DND-41 (cell line): ENCODE results near the gene ARL2BP.

Experiments
- ATAC-seq: fragments of 200-7000 bp; cut with Tn5 transposase; 3 replicates; pipeline ENCODE4 v1.9.1; 2021; ENCODE audit warnings: low read depth; ENCODE audit not compliant: insufficient read depth
- DNase-seq: peaks from one replicate; pipeline ENCODE4 v3.0.0-alpha.2; 2020
- H2AFZ ChIP-seq: 2 replicates; pipeline ENCODE4 v1.6.0; 2012; ENCODE audit warnings: low read depth, low read length
- H3K27ac ChIP-seq: 2 replicates; pipeline ENCODE4 v1.5.1; 2012; ENCODE audit warnings: low read length, inconsistent platforms
- H3K27me3 ChIP-seq: fragments of 200-600 bp; sonication (generic); 2 replicates; pipeline ENCODE4 v1.6.0; 2012; ENCODE audit warnings: low read length, mild to moderate bottlenecking, inconsistent platforms; ENCODE audit not compliant: insufficient read depth, poor library complexity
- H3K36me3 ChIP-seq: 2 replicates; pipeline ENCODE4 v1.5.1; 2012; ENCODE audit warnings: low read length, inconsistent platforms; ENCODE audit not compliant: insufficient read depth
- H3K4me1 ChIP-seq: 2 replicates; pipeline ENCODE4 v1.5.1; 2012; ENCODE audit warnings: mild to moderate bottlenecking, low read length; ENCODE audit not compliant: insufficient read depth
- H3K4me2 ChIP-seq: 2 replicates; pipeline ENCODE4 v1.6.0; 2012; ENCODE audit warnings: mild to moderate bottlenecking, moderate library complexity, low read length, inconsistent platforms; ENCODE audit not compliant: insufficient read depth
- H3K4me3 ChIP-seq, 2 experiments: fragments of 200-600 bp in 1 of 2; shearing (Covaris generic) in 1 of 2; 2 replicates each; pipeline ENCODE4 v1.5.1; 2012 to 2016; ENCODE audit warnings: inconsistent platforms in 2 of 2, low read length in 2 of 2, mild to moderate bottlenecking in 2 of 2, low read depth in 1 of 2, moderate library complexity in 1 of 2
- H3K79me2 ChIP-seq: 2 replicates; pipeline ENCODE4 v1.6.0; 2012; ENCODE audit warnings: low read length, inconsistent platforms; ENCODE audit not compliant: insufficient read depth
- H3K9ac ChIP-seq: 2 replicates; pipeline ENCODE4 v1.6.0; 2012; ENCODE audit warnings: low read depth, mild to moderate bottlenecking, inconsistent platforms, low read length, moderate library complexity
- H3K9me3 ChIP-seq: 2 replicates; pipeline ENCODE4 v1.5.1; 2012; ENCODE audit warnings: low read length, moderate library complexity, mild to moderate bottlenecking, inconsistent platforms; ENCODE audit not compliant: insufficient read depth, severe bottlenecking
- H4K20me1 ChIP-seq: 2 replicates; pipeline ENCODE4 v1.6.0; 2012; ENCODE audit warnings: low read length; ENCODE audit not compliant: insufficient read depth
- CTCF ChIP-seq: IDR thresholded peaks from 2 replicates; pipeline ENCODE4 v1.5.1; 2012; ENCODE audit warnings: borderline replicate concordance, low read length, moderate library complexity, mild to moderate bottlenecking; ENCODE audit not compliant: poor library complexity, severe bottlenecking; ENCODE audit errors: extremely low read depth
- EZH2 ChIP-seq: IDR thresholded peaks from 3 replicates; pipeline ENCODE4 v1.6.1; 2012; ENCODE audit warnings: borderline replicate concordance, low read depth, mild to moderate bottlenecking, moderate library complexity, low read length, inconsistent platforms; ENCODE audit not compliant: severe bottlenecking

Gene ARL2BP

GRCh38 chr16:57297856-57298255 is 52.8 kb downstream of the ARL2BP start:
- H4K20me1 ChIP-seq = no peaks in the 10 kb centered on the region
- DNase-seq (peak; percentile 16), ATAC-seq (no peak)
- TF ChIP-seq EZH2 (no peak), CTCF (no peak)
- H3K4me2 ChIP-seq = no peak overlapping the region
- H3K9me3 ChIP-seq = no peaks in the 10 kb centered on the region
- no peaks in the 10 kb centered on the region for H3K79me2 ChIP-seq
- no peaks in the 10 kb centered on the region for H3K27me3 ChIP-seq
- peaks cover 22% of the 10 kb centered on the region for H3K4me1 ChIP-seq
- H3K36me3 ChIP-seq = no peaks in the 10 kb centered on the region
- no peak overlapping the region for H3K4me3 ChIP-seq
- H2AFZ ChIP-seq = no peak overlapping the region
- H3K9ac ChIP-seq = no peak overlapping the region
- no peak overlapping the region for H3K27ac ChIP-seq

GRCh38 chr16:57299009-57299718 is 54.1 kb downstream of the ARL2BP start:
- Histone ChIP-seq H3K27me3 (no peaks in the 10 kb centered on the region), H3K36me3 (no peaks in the 10 kb centered on the region), H2AFZ (peak overlapping the region; percentile 68), H3K4me3 (peak overlapping the region; percentile 6 to 59; a peak in 3 of 4 replicates), H3K9me3 (no peaks in the 10 kb centered on the region), H3K9ac (peak overlapping the region; percentile 52), H3K4me1 (peaks cover 22% of the 10 kb centered on the region), H3K79me2 (no peaks in the 10 kb centered on the region), H4K20me1 (no peaks in the 10 kb centered on the region), H3K4me2 (peak overlapping the region; percentile 71), H3K27ac (peak overlapping the region; percentile 17; the same call in 1 of the 2 replicates)
- DNase-seq (no peak), ATAC-seq (no peak)
- TF ChIP-seq EZH2 (no peak), CTCF (no peak)

GRCh38 chr16:57299719-57300386 is 54.8 kb downstream of the ARL2BP start:
- Histone ChIP-seq H3K4me1 (peaks cover 22% of the 10 kb centered on the region), H3K27ac (peak overlapping the region; percentile 68), H3K79me2 (no peaks in the 10 kb centered on the region), H3K36me3 (no peaks in the 10 kb centered on the region), H3K4me3 (peak overlapping the region; percentile 23 to 59; a peak in 3 of 4 replicates), H3K9me3 (no peaks in the 10 kb centered on the region), H3K27me3 (no peaks in the 10 kb centered on the region), H3K4me2 (peak overlapping the region; percentile 71), H2AFZ (peak overlapping the region; percentile 68), H3K9ac (peak overlapping the region; percentile 52), H4K20me1 (no peaks in the 10 kb centered on the region)
- ATAC-seq = peak; percentile 61
- TF ChIP-seq CTCF (no peak), EZH2 (no peak)
- DNase-seq = peak; percentile 85
